PFSK-1 (cell line): ENCODE measurements around the gene MGLL.

Experiments
- FOXP2 ChIP-seq: optimal IDR thresholded peaks from 2 replicates; pipeline ENCODE3; 2011; ENCODE audit warnings: borderline replicate concordance, control low read depth, inconsistent platforms; ENCODE audit not compliant: insufficient read depth; ENCODE audit errors: extremely low read length, extremely low read depth
- POLR2AphosphoS5 ChIP-seq: IDR thresholded peaks from 2 replicates; pipeline ENCODE4 v1.6.1; 2012; ENCODE audit warnings: low read depth, mild to moderate bottlenecking, control low read depth, low read length, moderate library complexity
- SIN3A ChIP-seq: IDR thresholded peaks from 2 replicates; pipeline ENCODE4 v1.6.1; 2012; ENCODE audit warnings: mild to moderate bottlenecking, low read length, moderate library complexity, borderline replicate concordance; ENCODE audit not compliant: insufficient read depth
- TAF1 ChIP-seq: IDR thresholded peaks from 2 replicates; pipeline ENCODE4 v1.6.1; 2012; ENCODE audit warnings: low read length, control low read depth, borderline replicate concordance; ENCODE audit not compliant: insufficient read depth
- TF ChIP-seq, protein P1 (sequence below), 2 experiments: IDR thresholded peaks; 2 replicates each; pipeline versions ENCODE4 v1.6.1 to v1.8.0; 2011 to 2012; ENCODE audit warnings: low read depth in 2 of 2, low read length in 2 of 2, control low read depth in 1 of 2, inconsistent platforms in 1 of 2, mild to moderate bottlenecking in 1 of 2, moderate library complexity in 1 of 2; ENCODE audit not compliant: insufficient read depth in 1 of 2

DNA sequence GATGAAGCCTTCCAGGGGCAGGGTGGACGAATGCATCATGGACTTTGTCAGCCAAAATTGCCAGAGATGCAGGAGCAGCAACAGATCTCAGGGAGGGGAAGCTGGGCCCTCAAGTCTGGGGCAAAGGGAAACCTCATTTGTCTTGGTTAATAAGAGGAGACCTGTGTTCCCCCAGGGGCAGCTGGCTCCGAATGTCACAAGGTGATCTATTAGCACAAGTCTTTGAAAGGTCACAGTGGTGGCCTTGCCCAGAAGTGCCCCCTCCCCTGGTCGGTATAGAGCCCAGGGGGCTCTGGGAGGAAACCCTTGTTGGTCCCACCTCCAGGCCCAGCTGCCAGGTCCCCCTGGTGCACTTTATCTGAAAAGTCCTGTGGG is 103.4 kb downstream of the MGLL start:
- TF ChIP-seq, protein P1, sequence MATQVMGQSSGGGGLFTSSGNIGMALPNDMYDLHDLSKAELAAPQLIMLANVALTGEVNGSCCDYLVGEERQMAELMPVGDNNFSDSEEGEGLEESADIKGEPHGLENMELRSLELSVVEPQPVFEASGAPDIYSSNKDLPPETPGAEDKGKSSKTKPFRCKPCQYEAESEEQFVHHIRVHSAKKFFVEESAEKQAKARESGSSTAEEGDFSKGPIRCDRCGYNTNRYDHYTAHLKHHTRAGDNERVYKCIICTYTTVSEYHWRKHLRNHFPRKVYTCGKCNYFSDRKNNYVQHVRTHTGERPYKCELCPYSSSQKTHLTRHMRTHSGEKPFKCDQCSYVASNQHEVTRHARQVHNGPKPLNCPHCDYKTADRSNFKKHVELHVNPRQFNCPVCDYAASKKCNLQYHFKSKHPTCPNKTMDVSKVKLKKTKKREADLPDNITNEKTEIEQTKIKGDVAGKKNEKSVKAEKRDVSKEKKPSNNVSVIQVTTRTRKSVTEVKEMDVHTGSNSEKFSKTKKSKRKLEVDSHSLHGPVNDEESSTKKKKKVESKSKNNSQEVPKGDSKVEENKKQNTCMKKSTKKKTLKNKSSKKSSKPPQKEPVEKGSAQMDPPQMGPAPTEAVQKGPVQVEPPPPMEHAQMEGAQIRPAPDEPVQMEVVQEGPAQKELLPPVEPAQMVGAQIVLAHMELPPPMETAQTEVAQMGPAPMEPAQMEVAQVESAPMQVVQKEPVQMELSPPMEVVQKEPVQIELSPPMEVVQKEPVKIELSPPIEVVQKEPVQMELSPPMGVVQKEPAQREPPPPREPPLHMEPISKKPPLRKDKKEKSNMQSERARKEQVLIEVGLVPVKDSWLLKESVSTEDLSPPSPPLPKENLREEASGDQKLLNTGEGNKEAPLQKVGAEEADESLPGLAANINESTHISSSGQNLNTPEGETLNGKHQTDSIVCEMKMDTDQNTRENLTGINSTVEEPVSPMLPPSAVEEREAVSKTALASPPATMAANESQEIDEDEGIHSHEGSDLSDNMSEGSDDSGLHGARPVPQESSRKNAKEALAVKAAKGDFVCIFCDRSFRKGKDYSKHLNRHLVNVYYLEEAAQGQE (IDR thresholded peaks at IDR 0.05; ENCODE audit: insufficient read depth in 1 of 2, low read depth in 2 of 2, low read length in 2 of 2): no peak
- TF ChIP-seq POLR2AphosphoS5 (no peak), TAF1 (no peak), SIN3A (no peak), FOXP2 (no peak)
